Fibroblast of skin of right biceps (primary cell): ENCODE measurements around the gene TAS2R16.
"Not testable (repeated sequence)": the region's sequence is repeated elsewhere in the genome, so short reads cannot be mapped to it uniquely, and the experiment has no call there.

ENCODE experiments used
- DNase-seq: peaks from one replicate; pipeline ENCODE4 v3.0.0-alpha.2; 2013

TAS2R16 gene

DNA sequence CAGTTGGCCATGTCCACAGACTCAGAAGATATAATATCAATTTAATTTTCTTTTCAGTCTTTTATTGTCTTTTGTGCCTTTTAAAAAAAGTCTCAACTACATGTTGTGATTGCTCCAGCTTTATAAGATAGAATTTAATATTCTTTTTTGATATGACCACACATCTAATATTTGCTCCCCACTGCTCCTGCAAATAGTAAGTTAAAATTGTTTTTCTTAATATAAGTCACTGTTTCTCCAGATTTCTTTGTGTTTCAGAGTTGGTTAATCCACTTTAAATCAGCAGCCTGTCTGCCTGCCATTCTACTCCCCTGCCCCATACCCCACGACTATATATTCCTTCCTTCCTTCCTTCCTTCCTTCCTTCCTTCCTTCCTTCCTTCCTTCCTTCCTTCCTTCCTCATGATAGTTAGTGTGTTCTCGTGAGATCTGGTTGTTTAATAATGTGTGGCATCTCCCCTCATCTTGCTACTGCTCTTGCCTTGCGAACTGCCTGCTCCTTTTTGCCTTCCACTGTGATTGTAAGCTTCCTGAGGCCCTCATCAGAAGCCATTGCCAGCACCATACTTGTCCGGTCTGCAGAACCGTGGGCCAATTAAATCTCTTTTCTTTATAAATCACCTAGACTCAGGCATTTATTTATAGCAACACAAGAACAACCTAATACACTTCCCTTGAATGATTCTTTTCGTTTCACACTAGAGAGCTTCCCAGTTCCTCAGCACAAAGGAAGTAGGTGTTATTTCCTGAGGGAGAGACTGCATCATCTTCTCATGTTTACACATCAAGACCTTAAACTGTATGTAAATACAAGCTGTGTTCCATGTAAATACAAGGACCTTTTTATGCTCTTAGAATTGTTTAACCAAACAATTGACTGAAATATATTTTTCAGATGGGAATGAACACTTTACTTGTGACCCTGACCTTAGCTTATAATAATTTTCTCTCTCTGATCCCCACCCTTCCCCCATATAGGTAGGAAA, 24.5 kb downstream of the TAS2R16 start:
- no peak for DNase-seq

DNA sequence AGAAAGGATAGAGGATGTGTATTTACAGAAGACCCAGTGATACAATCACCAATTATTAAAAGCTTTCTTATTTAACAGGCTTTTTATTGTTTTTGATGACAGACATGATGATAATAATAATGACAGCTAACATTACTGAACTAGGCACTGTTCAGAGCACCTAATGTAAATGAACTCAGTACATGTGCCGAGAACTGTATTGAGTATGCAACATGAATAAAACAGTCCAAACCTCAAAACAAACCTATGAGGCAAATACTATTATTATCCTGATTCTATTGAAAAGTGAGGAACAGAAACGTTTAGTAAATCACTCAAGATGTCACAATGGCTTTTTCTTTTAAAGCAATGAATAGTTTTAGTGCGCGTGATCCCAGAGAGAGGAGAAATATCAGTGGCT, 27.1 kb downstream of the TAS2R16 start:
- DNase-seq: no peak

DNA sequence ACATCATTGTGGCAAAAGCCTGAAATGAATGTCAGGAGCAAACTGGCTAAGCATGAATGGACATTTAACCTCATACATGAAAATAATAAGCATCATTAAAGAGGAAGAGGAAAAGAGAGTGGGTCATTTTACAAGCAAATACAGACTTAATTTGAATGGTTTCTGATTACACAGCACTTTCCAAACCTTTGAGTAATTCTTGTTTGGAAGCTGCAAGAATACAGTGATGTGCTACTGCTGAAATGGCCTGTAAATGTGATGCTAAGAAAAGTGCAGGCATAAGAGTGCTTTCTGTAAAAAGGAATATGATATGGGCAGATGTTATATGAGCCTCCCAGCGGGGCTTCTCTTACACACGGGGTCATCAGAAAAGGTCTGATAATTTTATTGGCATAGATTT, 30.2 kb downstream of the TAS2R16 start:
- DNase-seq: no peak

DNA sequence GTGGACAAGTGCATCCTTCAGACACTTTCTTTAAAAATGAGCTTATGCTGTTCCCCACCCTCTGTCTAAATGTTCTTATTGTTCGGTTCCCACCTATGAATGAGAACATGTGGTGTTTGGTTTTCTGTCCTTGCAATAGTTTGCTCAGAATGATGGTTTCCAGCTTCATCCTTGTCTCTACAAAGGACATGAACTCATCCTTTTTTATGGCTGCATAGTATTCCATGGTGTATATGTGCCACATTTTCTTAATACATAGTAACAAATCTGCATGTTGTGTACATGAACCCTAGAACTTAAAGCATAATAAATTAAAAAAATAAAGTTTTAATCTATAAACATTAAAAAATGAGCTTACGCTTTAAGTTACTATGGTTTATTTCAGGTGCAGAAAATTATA, 41.8 kb downstream of the TAS2R16 start:
- not testable (repeated sequence) for DNase-seq

DNA sequence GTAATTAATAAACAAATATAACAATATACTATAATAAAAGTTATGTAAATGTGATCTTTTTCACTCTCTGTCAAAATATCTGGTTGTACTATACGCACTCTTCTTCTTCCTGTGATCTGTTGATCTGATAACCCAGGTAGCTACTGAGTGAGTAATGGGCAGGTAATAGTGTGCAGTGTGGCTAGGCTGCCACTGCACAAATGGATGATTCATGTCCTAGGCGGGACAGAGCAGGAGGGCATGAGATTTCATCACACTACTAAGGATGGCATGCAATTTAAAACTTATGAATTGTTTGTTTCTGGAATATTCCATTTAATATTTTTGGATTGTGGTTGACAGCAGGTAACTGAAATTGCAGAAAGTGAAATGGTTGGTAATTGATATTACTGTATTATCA, 44.5 kb downstream of the TAS2R16 start:
- no peak for DNase-seq

DNA sequence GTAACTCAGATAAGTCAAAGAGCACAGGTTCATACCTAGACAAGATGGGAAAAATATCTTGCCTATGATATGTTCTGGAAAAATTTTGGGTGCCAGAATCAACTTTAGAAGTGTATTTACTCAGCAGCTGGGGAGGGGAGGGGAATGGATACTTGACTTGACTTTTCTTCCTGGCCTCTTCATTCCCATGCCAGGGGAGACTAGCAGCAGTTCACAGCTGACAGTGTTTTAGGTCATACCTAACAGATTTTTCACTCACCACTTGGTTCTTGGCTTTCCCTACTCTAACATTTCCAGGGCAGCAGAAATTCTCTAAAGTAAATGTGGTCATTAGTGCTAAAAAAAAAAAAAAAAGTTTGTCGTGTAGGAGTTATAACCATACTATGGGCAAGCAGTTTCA, 46.3 kb downstream of the TAS2R16 start:
- DNase-seq: no peak
